NCI-H2029 treated with DMSO at 0.1 percent for 48 hours (cell line): ENCODE data around the gene FBXO27.
"Not testable (repeated sequence)": the region's sequence is repeated elsewhere in the genome, so short reads cannot be mapped to it uniquely, and the experiment has no call there.

Source experiments
- DNase-seq: peaks from one replicate; lab custom pipeline; 2025; lab: John Stamatoyannopoulos, UW

The FBXO27 gene

GRCh38 chr19:39032063-39032918, at the start of gene FBXO27:
Gene FBXO27 (minus strand): TSS chr19:39032549. CDS start chr19:39032227, 322 bp downstream.
- DNase-seq: no peak

- no peak for DNase-seq
These were observed 48.1 kb upstream of the FBXO27 start for GRCh38 chr19:39080431-39080830.

- no peak for DNase-seq
These were observed 46.3 kb upstream of the FBXO27 start for GRCh38 chr19:39078436-39079200.

GRCh38 chr19:39077323-39077722, 45.0 kb upstream of the FBXO27 start:
- DNase-seq: no peak

- DNase-seq: no peak
These were observed 42.6 kb upstream of the FBXO27 start for GRCh38 chr19:39074942-39075341.

- DNase-seq: no peak
These were observed 41.9 kb upstream of the FBXO27 start for GRCh38 chr19:39074205-39074692.

- DNase-seq: no peak
These were observed 38.5 kb upstream of the FBXO27 start for GRCh38 chr19:39070888-39071287.

GRCh38 chr19:39068259-39068658, 35.9 kb upstream of the FBXO27 start:
- not testable (repeated sequence) for DNase-seq

GRCh38 chr19:39067104-39067503, 34.8 kb upstream of the FBXO27 start:
- no peak for DNase-seq

- no peak for DNase-seq
These were observed 33.6 kb upstream of the FBXO27 start for GRCh38 chr19:39065928-39066327.

- no peak for DNase-seq
These were observed 32.1 kb upstream of the FBXO27 start for GRCh38 chr19:39064405-39064804.

- no peak for DNase-seq
These were observed 27.8 kb upstream of the FBXO27 start for GRCh38 chr19:39060171-39060570.

- no peak for DNase-seq
These were observed 27.0 kb upstream of the FBXO27 start for GRCh38 chr19:39059302-39059701.

- no peak for DNase-seq
These were observed 25.3 kb upstream of the FBXO27 start for GRCh38 chr19:39057615-39058014.

GRCh38 chr19:39054091-39054470, 21.7 kb upstream of the FBXO27 start:
- DNase-seq: no peak

- DNase-seq: no peak
These were observed 21.1 kb upstream of the FBXO27 start for GRCh38 chr19:39053276-39054090.

- DNase-seq: no peak
These were observed 20.5 kb upstream of the FBXO27 start for GRCh38 chr19:39052846-39053245.

- no peak for DNase-seq
These were observed 19.9 kb upstream of the FBXO27 start for GRCh38 chr19:39052243-39052746.

GRCh38 chr19:39047073-39047472, 14.7 kb upstream of the FBXO27 start:
- no peak for DNase-seq

GRCh38 chr19:39046037-39046821, 13.9 kb upstream of the FBXO27 start:
- DNase-seq: no peak

GRCh38 chr19:39045506-39045905, 13.2 kb upstream of the FBXO27 start:
- DNase-seq: no peak
